OCI-LY1 (cell line): ENCODE results near the gene TDRKH.

Experiments used
- CTCF ChIP-seq: fragments of 200-600 bp; sonication (generic), shearing (Covaris generic); IDR thresholded peaks from 2 replicates; pipeline ENCODE4 v1.5.1; 2017; ENCODE audit warnings: mild to moderate bottlenecking, antibody characterized with exemption, low read length, moderate library complexity, mixed read lengths
- EZH2 ChIP-seq: fragments of 200-600 bp; sonication (generic), shearing (Covaris generic); IDR thresholded peaks from 2 replicates; pipeline ENCODE4 v1.8.0; 2017; ENCODE audit warnings: borderline replicate concordance, mixed run types, mild to moderate bottlenecking, antibody characterized with exemption, low read length, moderate library complexity, mixed read lengths

DNA sequence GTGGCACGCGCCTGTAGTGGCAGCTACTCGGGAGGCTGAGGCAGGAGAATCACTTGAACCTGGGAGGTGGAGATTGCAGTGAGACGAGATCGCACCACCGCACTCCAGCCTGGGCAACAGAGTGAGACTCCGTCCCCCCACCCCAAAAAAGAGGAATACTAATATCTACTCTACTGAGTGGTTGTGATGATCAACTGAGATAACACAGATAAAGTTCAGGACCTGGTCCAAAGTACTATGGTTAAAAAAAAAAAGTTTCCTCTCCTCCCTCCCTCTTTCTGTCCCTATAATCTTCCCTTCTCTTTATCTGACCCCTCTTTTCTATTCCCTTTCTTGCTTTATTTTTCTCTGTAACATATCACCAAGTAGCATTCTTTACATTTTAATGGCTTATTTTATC, 45.3 kb upstream of the TDRKH start:
- TF ChIP-seq CTCF (no peak), EZH2 (no peak)
